ENCODE data around the gene MGLL.

The MGLL gene

DNA sequence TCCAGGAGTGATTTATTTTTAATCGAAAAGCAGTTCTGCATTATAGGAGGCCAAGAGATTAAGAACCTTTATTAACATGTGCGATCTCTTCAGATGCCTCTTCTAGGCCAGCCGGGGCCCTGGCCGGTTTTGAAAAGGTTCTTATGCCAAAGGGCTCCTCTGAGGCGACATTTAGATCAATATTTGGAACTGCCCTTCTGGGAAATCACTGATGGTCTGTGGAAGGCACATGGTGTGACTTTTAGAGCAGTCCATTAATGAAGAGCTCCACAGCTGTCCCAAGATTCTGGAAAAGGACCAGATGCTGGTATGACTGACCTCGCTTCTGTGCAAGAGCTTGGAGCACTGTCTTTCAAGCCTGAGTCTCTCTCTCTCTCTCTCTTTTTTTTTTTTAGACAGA lies 19.7 kb downstream of the MGLL start:
- DNase-seq: no peak
- no peaks in the 10 kb centered on the region for H3K27me3 ChIP-seq (replicated peaks)
- no peak overlapping the region for H3K4me3 ChIP-seq (ENCODE audit: low read depth, low read length)
- H3K36me3 ChIP-seq (replicated peaks): no peaks in the 10 kb centered on the region
- H3K27ac ChIP-seq: no peak overlapping the region
- in situ Hi-C loops (cut with HindIII; ENCODE audit: low pct_ligation_motif_present, low sequenced_read_pairs): no loop called here
- TF ChIP-seq, protein P1, sequence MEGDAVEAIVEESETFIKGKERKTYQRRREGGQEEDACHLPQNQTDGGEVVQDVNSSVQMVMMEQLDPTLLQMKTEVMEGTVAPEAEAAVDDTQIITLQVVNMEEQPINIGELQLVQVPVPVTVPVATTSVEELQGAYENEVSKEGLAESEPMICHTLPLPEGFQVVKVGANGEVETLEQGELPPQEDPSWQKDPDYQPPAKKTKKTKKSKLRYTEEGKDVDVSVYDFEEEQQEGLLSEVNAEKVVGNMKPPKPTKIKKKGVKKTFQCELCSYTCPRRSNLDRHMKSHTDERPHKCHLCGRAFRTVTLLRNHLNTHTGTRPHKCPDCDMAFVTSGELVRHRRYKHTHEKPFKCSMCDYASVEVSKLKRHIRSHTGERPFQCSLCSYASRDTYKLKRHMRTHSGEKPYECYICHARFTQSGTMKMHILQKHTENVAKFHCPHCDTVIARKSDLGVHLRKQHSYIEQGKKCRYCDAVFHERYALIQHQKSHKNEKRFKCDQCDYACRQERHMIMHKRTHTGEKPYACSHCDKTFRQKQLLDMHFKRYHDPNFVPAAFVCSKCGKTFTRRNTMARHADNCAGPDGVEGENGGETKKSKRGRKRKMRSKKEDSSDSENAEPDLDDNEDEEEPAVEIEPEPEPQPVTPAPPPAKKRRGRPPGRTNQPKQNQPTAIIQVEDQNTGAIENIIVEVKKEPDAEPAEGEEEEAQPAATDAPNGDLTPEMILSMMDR (IDR thresholded peaks at IDR 0.05; ENCODE audit: low read depth, low read length, missing control alignments): no peak

DNA sequence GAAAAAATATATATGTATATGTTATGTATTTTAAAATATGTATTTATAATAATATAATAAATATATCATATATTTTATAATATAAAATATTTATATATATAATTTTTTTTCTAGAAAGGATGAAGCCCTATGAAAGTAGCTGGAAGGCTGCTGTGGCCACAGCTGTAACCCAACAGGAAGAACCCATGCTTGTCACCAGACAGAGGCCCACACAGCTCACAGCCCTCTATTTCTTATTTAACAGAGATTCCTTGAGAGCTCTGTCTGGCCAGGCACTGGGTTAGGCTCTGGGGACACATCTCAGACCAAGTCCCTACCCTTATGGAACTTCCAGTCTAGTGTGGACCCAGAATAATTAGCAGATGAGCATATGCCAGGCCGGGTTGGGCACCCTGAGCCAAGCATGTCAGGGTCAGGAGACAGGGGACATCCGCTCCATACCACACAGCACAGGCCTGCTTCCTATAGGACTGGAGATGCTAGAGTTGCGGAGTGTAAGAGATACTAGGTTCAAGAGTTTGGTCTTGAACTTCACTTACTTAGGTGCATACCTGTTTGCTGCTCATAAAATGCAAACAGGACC lies 20.5 kb downstream of the MGLL start:
- TF ChIP-seq, protein P1 (IDR thresholded peaks at IDR 0.05; ENCODE audit: low read depth, low read length, missing control alignments): no peak
- H3K27me3 ChIP-seq (replicated peaks): no peaks in the 10 kb centered on the region
- no peaks in the 10 kb centered on the region for H3K36me3 ChIP-seq (replicated peaks)
- no peak for DNase-seq
- H3K27ac ChIP-seq: no peak overlapping the region
- H3K4me3 ChIP-seq (ENCODE audit: low read depth, low read length): no peak overlapping the region
- in situ Hi-C loops (cut with HindIII; ENCODE audit: low pct_ligation_motif_present, low sequenced_read_pairs): no loop called here

DNA sequence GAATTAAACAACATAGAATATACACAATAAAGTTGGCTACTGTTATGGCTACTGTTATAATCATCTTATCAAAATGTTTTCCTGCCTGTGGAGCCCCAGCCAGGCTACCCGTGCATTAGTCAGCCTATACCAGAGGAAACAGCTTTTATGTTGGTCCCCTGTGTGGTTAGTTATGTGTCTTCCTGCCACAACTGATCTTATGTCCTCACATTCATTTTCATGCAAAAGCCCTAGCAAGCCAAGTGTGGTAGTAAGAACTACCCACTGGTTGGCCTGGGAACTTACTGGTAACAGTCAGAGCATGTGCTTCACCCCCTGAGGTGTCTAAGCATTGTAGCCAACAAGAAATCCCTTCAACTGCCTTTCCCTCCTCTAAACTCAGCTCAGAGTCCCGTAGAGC lies 21.8 kb downstream of the MGLL start:
- TF ChIP-seq, protein P1 (IDR thresholded peaks at IDR 0.05; ENCODE audit: low read depth, low read length, missing control alignments): no peak
- H3K27ac ChIP-seq: peak overlapping the region; percentile 85
- H3K4me3 ChIP-seq (ENCODE audit: low read depth, low read length): no peak overlapping the region
- no peaks in the 10 kb centered on the region for H3K27me3 ChIP-seq (replicated peaks)
- DNase-seq: peak; percentile 63
- in situ Hi-C loops (cut with HindIII; ENCODE audit: low pct_ligation_motif_present, low sequenced_read_pairs): no loop called here
- no peaks in the 10 kb centered on the region for H3K36me3 ChIP-seq (replicated peaks)

DNA sequence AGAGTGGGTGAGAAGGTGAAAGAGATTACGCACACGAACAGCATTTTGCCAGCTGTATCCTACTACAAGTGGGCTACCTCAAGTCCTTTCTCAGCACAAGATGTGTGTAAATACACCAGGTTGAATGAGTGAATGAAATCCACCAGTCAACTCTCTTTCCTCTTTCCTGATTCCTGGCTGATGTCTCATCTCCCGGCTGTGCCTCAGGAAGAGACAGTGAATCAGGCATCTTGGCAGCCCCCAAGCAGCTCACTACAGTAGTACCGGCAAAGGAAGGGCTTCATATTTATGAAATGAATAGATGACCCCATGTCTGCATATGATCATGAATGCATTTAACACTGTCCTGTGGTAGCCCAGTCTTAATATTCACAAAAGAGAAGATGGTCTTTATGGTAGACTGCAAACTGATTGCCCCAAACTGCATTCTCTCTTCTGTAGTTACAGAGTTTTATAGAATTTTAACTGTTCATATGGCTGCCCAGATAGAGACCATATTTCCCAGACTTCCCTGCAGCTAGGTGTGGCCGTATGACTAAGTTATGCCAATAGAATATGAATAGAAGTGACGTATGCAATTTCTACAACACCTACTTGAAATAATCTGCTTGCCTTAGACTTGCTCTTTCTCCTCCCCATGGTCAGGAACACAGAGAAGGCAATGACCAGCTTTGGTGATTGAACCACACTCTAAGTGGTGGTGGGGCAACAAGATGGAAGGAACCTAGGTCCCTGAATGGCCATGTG lies 22.7 kb downstream of the MGLL start:
- Histone ChIP-seq H3K27me3 (replicated peaks) (no peaks in the 10 kb centered on the region), H3K36me3 (replicated peaks) (no peaks in the 10 kb centered on the region), H3K4me3 (ENCODE audit: low read depth, low read length) (no peak overlapping the region), H3K27ac (peak overlapping the region; percentile 85)
- in situ Hi-C loops (cut with HindIII; ENCODE audit: low pct_ligation_motif_present, low sequenced_read_pairs): no loop called here
- peak; percentile 88 for DNase-seq
- TF ChIP-seq, protein P1 (IDR thresholded peaks at IDR 0.05; ENCODE audit: low read depth, low read length, missing control alignments): no peak

DNA sequence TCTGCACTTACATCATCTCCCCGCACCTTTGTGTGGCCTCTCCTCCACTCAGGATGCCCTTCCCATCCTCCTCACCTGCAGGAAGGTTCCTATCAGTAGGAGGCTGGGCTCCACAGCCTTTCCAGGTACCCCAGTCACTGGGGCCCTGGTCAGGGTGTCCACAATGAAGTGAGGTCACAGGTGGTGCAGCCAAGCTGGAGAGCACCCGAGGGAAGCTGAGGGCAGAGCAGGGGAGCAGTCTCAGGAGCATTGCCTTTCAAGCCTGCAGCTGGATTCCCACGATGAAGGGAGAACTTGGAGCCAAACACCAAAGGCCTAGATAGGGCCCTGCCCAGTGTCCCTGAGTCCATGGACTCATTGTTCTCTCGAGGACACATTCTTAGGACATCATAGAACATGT lies 23.6 kb downstream of the MGLL start:
- no peak for DNase-seq
- in situ Hi-C loops (cut with HindIII; ENCODE audit: low pct_ligation_motif_present, low sequenced_read_pairs): no loop called here
- H3K36me3 ChIP-seq (replicated peaks): no peaks in the 10 kb centered on the region
- TF ChIP-seq, protein P1 (IDR thresholded peaks at IDR 0.05; ENCODE audit: low read depth, low read length, missing control alignments): no peak
- H3K4me3 ChIP-seq (ENCODE audit: low read depth, low read length): no peak overlapping the region
- peak overlapping the region; percentile 85 for H3K27ac ChIP-seq
- H3K27me3 ChIP-seq (replicated peaks): no peaks in the 10 kb centered on the region

DNA sequence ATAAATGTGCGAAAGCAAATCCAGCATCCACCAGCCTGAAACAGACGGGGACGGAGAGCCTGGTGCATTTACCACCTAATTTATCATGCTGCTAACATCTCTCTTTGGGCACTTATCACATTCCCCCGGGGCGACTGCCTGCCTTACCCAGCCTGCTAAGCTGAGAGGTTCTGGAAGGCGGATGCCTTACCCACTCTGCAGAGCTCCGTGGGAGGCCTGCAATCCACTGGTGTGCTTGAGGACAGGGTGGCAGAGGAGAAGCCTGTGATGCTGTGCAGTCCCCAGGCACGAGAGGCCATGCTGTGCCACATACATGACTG lies 25.5 kb downstream of the MGLL start:
- TF ChIP-seq, protein P1 (IDR thresholded peaks at IDR 0.05; ENCODE audit: low read depth, low read length, missing control alignments): no peak
- in situ Hi-C loops (cut with HindIII; ENCODE audit: low pct_ligation_motif_present, low sequenced_read_pairs): no loop called here
- no peak overlapping the region for H3K27ac ChIP-seq
- H3K27me3 ChIP-seq (replicated peaks): no peaks in the 10 kb centered on the region
- no peak for DNase-seq
- no peak overlapping the region for H3K4me3 ChIP-seq (ENCODE audit: low read depth, low read length)
- no peaks in the 10 kb centered on the region for H3K36me3 ChIP-seq (replicated peaks)
